DMS 273 (cell line): ENCODE data around the gene TOR1B.

Experiments used
- DNase-seq: peaks from one replicate; lab custom pipeline; 2025; ENCODE audit not compliant: unreplicated experiment; lab: John Stamatoyannopoulos, UW

Gene TOR1B

DNA sequence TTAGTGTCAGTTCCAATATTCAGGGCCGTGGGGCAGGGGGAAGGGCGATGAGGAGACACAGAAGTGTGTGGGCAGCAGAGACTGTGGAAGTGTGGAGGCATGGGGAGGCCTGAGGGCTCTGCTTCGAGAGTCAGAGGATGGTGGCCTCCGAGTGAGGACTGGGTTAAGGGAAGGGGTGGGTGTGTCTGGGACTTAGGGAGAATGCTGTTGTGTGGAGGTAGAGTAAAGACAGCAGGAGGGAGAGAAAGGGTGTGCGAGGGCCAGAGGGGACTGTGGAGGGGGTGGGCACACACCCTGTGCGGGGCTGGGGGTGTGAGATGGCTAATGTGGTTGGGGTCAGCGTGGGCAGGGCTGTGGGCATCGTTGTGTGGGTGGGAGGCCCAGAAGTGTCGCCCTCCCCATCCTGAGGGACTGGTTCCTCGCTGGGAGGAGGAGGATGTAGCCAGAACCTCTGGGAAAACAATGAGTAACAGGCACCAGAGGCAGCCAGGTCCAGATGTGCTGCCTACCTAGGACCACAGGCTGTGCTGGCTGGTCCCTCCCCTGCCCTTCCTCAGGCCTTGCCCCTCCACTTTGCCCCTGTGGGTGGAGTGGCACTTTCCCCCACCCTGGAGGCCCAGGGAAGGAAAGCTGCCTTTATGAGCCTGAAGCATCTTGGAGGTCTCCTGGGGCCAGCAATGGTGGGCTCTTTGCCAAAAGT lies 36.5 kb downstream of the TOR1B start:
- DNase-seq: no peak

DNA sequence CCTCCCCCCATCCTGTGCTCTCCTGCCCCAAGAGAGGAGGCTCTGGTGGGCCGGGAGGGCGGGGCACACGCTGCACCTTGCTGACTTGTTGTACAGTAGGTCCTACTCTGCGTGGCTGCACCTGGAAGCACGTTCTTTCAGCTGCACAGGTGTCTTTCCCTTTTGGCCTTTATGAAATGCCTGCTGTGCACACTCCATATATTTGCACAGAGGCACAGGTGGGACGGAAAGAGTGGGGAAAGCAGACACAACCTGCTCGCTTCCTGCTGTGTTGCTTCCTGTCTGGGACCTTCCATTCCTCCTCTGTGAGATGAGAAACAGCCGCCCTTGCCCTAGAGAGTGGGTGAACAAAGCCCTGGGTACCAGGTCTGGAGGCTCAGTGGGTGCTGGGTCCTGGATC lies 37.0 kb downstream of the TOR1B start:
- DNase-seq: no peak

DNA sequence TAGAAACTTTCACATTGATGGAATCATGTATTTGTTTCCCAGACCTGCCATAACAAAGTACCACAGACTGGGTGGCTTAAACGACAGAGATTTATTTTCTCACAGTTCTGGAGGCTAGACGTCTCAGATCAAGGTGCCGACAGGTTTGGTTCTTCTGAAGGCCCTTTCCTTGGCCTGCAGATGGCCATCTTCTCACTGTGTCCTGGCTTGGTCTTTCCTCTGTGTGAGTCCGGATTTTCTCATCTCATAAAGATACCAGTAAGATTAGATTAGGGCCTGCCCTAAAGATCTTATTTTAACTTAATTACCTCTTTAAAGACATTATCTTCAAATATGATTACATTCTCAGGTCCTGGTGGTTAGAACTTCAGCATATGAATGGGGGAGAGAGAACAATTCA lies 38.1 kb downstream of the TOR1B start:
- DNase-seq: no peak

DNA sequence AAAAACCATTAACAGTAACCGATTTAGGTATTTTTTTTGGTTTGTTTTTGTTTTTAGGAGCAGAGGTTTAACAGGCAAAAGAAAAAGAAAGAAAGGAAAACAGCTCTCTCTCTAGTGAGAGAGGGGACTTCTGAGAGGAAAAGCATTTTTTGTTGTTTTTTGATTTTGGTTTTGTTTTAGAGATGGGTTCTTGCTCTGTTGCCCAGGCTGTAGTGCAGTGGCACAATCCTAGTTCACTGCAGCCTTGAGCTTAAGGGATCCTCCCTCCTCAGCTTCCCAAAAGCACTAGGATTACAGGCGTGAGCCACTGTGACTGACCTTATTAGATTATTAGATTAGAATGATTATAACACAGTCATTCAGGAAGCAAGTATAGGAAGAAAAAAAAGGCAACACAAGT lies 42.4 kb downstream of the TOR1B start:
- no peak for DNase-seq

DNA sequence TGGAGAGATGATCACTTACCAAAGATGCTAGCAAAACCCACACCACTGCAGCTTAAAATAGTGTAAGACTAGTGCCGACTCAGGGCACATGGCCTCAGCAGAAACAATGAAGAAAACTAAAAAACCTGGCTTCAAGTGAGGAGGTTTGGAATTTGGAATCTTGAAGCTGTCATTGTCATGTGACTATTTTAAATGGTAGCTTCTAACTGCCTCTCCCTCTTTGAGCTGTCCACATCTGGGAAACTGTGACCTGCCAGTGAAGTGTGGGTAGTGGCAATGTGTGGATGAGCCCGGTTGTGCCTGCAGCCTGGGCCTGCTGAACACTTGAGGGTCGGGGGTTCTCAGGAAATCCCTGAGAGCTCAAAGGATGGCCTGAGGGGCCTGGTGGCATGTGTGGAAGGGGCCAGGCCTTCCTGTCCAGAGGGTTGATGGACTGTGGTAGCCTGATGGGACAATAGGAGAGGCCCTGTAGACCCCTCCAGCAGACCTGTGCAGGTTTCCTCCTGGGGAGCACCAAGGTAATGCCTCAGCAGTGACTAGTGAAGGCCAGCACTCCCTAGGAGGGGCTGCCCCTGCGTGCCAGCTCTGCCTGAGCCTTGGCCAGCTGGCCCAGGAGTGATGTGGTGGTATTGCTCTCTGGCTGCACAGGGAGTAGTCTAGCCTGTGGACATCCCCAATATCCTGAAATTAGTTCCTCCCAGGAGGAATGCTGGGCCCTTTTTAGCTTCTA lies 45.9 kb downstream of the TOR1B start:
- no peak for DNase-seq

DNA sequence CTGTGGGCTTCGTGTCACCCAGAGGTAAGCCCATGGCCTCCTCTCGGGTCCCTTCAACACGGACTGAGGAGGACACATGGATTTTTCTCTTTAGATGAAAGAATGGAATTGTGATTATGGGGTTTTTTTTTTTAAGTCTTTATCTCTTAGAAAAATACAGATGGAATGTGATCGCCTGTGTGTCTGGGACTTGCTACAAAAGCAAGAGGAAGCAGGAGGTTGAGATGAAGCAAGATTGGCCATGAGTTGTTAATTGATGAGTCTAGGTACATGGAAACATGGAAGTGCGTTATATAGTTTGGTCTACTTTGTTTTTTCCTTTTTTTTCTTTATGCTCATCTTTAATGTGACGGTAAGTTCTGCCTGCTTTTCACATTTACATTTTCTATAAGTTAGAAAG lies 46.9 kb downstream of the TOR1B start:
- no peak for DNase-seq

DNA sequence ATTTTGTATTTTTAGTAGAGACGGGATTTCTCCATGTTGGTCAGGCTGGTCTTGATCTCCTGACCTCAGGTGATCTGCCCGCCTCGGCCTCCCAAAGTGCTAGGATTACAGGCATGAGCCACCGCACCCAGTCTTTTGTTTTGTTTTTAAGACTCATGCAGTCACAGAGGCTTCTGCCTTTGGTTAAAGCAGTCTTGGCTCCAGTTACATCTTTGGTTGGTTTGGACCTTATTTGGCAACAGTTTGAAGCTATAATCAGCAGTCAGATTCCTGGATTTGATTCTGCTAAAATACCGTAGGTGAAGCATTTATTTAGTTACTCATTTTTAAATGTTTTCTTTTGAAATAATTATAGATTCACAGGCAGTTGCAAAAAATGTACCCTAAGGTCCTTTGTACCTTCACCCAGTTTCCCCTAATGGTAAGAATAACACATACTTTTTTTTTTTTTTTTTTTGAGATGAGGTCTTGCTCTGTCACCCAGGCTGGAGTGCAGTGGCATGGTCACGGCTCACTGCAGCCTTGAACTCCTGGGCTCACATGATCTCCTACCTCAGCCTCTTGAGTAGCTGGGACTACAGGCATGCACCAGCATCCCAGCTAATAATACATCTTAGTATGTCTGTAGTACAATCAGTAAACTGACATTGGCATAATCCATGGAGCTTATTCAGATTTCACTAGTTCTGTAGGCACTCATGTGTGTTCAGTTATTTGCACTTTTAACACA lies 48.0 kb downstream of the TOR1B start:
- DNase-seq: no peak

DNA sequence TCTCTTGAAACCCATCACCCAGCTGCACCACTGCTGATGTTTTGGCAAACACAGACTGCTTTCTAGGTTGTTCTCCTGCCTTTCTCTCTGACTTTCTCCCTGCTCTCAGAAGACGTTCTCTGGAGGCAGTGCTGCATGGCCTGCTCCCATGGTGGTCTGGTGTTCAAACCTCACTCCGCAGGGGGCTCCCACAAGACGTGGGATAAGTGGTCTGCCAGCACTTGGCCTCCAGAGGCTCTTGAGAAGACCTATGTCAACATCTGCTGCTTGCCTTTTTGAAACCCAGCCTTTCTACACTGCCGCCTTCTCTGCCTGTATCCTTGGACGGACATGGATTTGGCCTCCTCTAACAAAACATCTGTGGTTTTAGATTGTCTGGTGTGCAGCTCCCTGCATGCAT lies 48.8 kb downstream of the TOR1B start:
- DNase-seq: no peak

DNA sequence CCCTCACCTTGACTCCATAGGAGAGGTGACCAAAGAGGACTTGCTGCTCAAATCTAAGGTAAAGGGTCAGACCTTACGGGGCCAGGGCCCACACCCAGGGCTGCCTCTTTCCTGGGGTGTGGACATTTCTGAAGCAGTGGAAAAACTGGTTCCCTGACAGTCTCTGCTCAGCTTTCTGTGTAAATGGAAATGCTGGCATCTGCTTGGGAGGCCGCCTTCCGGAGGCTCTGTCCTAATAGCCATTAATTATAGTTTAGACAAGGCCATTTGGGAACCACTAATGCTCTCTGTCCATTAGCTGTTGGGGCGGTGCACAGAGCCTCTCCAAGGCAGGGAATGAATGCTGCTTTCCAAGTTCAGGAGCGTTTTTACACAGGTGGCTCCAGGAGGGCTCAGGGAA lies 49.6 kb downstream of the TOR1B start:
- DNase-seq: no peak

DNA sequence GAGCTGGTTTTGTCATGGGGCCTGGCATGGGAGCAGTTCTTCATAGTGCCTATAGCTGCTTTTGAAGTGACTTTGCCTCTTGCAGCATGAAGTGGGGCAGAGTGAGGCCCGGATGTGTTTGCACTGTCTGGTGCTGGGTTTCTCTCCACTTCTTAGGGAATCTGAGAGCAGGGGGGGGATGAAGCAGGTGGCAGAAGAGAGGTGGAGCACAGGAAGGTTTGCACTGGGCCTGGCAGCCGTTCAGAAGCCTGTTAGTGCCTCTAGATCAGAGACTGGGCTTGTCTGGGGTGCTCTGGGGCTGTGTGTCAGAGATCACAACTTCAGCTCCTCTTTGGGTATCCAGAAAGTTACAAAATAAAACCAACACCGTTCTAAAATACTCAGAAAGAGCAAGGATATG lies 50.6 kb downstream of the TOR1B start:
- DNase-seq: no peak

DNA sequence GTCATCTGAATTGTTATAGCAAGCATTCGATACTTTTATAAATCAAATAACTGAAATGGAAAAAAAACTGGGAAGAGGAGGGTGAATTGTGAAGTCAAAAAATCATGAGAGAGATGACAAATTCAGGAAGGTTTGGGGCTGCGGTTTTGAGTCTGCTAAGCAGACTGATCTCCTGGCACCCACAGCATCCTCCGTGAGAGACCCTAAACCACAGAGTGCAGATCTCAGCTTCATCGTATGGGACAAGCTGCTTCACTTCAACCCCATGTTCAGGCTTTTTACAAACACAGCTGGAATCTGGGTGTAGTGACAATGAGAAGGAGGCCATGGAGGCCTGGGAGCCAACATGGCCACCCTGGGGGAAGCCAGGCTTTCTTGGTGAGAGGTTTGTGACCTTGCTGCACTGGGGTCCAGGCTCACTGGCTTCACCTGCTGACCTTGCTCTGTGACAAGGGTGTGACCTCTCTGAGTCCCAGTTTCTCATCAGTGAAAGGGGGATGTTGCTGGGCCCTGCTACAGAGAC lies 51.7 kb downstream of the TOR1B start:
- no peak for DNase-seq

DNA sequence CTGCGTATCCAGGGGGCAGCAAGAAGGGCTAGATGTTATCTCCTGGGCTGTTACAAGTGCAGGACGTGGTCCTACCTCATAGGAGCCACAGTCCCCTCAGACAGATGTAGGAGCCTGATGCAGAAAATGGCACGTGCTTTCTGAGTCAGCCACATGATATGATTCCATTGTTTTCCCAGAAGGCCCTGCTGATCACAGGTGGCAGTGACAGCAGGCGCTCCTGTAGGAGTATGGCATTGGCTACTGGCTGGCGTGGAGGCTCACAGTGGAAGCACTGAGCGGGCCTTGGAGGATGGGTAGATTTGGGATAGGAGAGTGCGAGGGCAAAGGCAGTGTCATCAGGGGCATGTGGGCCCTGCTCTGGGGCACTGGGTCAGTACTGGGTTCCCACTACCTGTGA lies 54.2 kb downstream of the TOR1B start:
- DNase-seq: no peak

DNA sequence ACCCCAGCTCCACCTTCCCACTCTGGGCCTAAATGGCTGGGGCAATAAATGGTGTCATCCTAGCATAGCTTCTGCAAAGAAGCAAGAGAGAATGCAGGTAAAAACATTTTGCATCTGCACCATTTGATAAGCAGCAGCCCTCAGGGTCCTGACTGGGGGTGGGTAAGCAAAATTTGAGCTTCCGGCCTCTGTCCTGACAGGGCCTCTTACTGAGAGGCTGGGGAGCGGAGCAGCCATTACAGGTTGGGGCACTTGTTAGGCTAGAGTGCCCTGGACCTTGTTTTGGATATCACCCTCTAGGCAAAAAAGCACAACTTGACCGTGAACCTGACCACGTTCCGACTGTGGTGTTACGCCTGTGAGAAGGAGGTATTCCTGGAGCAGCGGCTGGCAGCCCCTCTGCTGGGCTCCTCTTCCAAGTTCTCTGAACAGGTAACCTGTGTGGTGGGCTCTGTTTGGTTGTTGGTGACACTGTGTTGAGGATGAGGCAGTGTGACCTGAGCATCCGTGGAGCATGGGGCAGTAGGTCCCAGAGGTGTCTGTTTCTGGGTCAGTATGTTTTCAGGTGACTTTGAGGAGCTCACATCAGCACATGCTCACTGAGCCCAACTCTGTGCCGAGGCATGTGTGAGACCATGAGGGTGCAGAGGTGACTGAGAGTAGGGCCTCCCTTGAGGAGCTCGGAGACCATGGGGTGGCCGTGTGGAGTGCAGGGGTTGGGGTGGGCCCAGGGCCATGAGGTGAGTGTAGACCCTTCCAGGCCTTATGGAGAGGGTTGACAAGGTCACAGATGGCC lies 55.4 kb downstream of the TOR1B start:
- no peak for DNase-seq
